HepG2 (cell line): ENCODE measurements around the gene PGC. TPM values are rescaled to one million over a fixed set of nuclear protein-coding genes. Genes with fewer than 3 reads are reported as not detected.

ENCODE experiments used
- AGO2 ChIP-seq: fragments of 200-400 bp; formaldehyde crosslinking; optimal IDR thresholded peaks from 2 replicates; pipeline ENCODE3; 2017; ENCODE audit warnings: mild to moderate bottlenecking, low read depth, low read length, moderate library complexity
- BCL6 ChIP-seq: IDR thresholded peaks from 2 replicates; pipeline ENCODE4 v1.6.1; 2016; ENCODE audit warnings: missing genetic modification reagents, missing compliant biosample characterization
- HOXD1 ChIP-seq: sonication (generic); formaldehyde crosslinking; IDR thresholded peaks from 2 replicates; pipeline ENCODE4 v1.5.0; 2020; ENCODE audit warnings: missing genetic modification reagents
- KAT8 ChIP-seq: IDR thresholded peaks from 2 replicates; pipeline ENCODE4 v1.6.1; 2016; ENCODE audit warnings: missing genetic modification reagents, missing compliant biosample characterization
- MEIS1 ChIP-seq: sonication (generic); formaldehyde crosslinking; IDR thresholded peaks from 2 replicates; pipeline ENCODE4 v1.9.0; 2021; ENCODE audit warnings: mild to moderate bottlenecking, missing genetic modification reagents, moderate library complexity, borderline replicate concordance
- NCOA1 ChIP-seq: sonication (generic); formaldehyde crosslinking; IDR thresholded peaks from 2 replicates; pipeline ENCODE4 v1.9.0; 2021; ENCODE audit warnings: missing genetic modification reagents
- RARG ChIP-seq: sonication (generic); formaldehyde crosslinking; IDR thresholded peaks from 2 replicates; pipeline ENCODE4 v1.4.0; 2020; ENCODE audit warnings: low read depth, mild to moderate bottlenecking, missing genetic modification reagents
- RORA ChIP-seq: sonication (generic); formaldehyde crosslinking; IDR thresholded peaks from 2 replicates; pipeline ENCODE4 v1.5.0; 2020; ENCODE audit warnings: mild to moderate bottlenecking, missing genetic modification reagents, moderate library complexity
- SAFB2 ChIP-seq: sonication (generic); formaldehyde crosslinking; IDR thresholded peaks from 2 replicates; pipeline ENCODE4 v1.5.1; 2020; ENCODE audit warnings: missing genetic modification reagents, low read depth, mild to moderate bottlenecking, borderline replicate concordance
- TEAD2 ChIP-seq: sonication (generic); formaldehyde crosslinking; IDR thresholded peaks from 2 replicates; pipeline ENCODE4 v1.9.0; 2021; ENCODE audit warnings: missing genetic modification reagents
- TSC22D2 ChIP-seq: sonication (generic); formaldehyde crosslinking; IDR thresholded peaks from 2 replicates; pipeline ENCODE4 v1.5.1; 2020; ENCODE audit warnings: missing genetic modification reagents, mild to moderate bottlenecking, borderline replicate concordance
- ZFP37 ChIP-seq: sonication (generic); formaldehyde crosslinking; IDR thresholded peaks from 2 replicates; pipeline ENCODE4 v1.4.0; 2020; ENCODE audit warnings: missing genetic modification reagents, borderline replicate concordance
- ZMYM2 ChIP-seq: sonication (generic); formaldehyde crosslinking; IDR thresholded peaks from 2 replicates; pipeline ENCODE4 v1.8.0; 2022; ENCODE audit warnings: mild to moderate bottlenecking, missing genetic modification reagents
- ZNF3 ChIP-seq: IDR thresholded peaks from 2 replicates; pipeline ENCODE4 v1.7.0; 2017; ENCODE audit warnings: inconsistent platforms
- ZNF337 ChIP-seq: sonication (generic); formaldehyde crosslinking; IDR thresholded peaks from 2 replicates; pipeline ENCODE4 v1.5.1; 2020; ENCODE audit warnings: missing genetic modification reagents, low read depth, mild to moderate bottlenecking, borderline replicate concordance
- ZNF44 ChIP-seq: sonication (generic); formaldehyde crosslinking; IDR thresholded peaks from 2 replicates; pipeline ENCODE4 v1.5.1; 2020; ENCODE audit warnings: mild to moderate bottlenecking, missing genetic modification reagents
- ZNF530 ChIP-seq: sonication (generic); formaldehyde crosslinking; IDR thresholded peaks from 2 replicates; pipeline ENCODE4 v1.5.0; 2020; ENCODE audit warnings: low read depth, mild to moderate bottlenecking, missing genetic modification reagents
- ZNF557 ChIP-seq: sonication (generic); formaldehyde crosslinking; IDR thresholded peaks from 2 replicates; pipeline ENCODE4 v1.4.0; 2020; ENCODE audit warnings: missing genetic modification reagents
- ZNF652 ChIP-seq: IDR thresholded peaks from 2 replicates; pipeline ENCODE4 v1.6.1; 2016; ENCODE audit warnings: low read depth, borderline replicate concordance
- ZNF788 ChIP-seq: sonication (generic); formaldehyde crosslinking; IDR thresholded peaks from 2 replicates; pipeline ENCODE4 v1.5.0; 2020; ENCODE audit warnings: mild to moderate bottlenecking, missing genetic modification reagents, borderline replicate concordance
- polyA plus RNA-seq, 8 experiments: library from polyadenylated mRNA; depleted of rRNA in 3 of 8; stranded (reverse) in 7 of 8; unstranded in 1 of 8; fragments of >200 nt; fragmentation: Illumina TruSeq in 4 of 8; extraction: Trizol in 4 of 8; gene quantifications; 2 replicates each; pipeline versions ENCODE4 v1.2.1 to v1.2.3, GENCODE V29; 2011 to 2016; ENCODE audit warnings: low read depth in 4 of 8, missing spikeins in 1 of 8, mixed read lengths in 1 of 8; ENCODE audit not compliant: insufficient read depth in 1 of 8
- total RNA-seq, 5 experiments: library from RNA; depleted of rRNA; stranded (reverse); fragments of >200 nt; fragmentation: Illumina TruSeq; extraction: Trizol; gene quantifications; 2 replicates each; pipeline ENCODE4 v1.2.3, GENCODE V29; 2016; ENCODE audit warnings: low read depth in 1 of 5
- TF ChIP-seq, protein P1 (sequence below): sonication (generic); formaldehyde crosslinking; IDR thresholded peaks from 2 replicates; pipeline ENCODE4 v1.5.1; 2020; ENCODE audit warnings: mild to moderate bottlenecking, missing genetic modification reagents, moderate library complexity
- TF ChIP-seq, protein P2 (sequence below): sonication (generic); formaldehyde crosslinking; IDR thresholded peaks from 2 replicates; pipeline ENCODE4 v1.9.0; 2021; ENCODE audit warnings: missing genetic modification reagents, borderline replicate concordance

Gene PGC
- total and polyA plus RNA-seq, 2 of the 13 experiments (the other 11 are each of a cell fraction or from before 2014, with no cell fraction given), result 426 to 502 TPM

DNA sequence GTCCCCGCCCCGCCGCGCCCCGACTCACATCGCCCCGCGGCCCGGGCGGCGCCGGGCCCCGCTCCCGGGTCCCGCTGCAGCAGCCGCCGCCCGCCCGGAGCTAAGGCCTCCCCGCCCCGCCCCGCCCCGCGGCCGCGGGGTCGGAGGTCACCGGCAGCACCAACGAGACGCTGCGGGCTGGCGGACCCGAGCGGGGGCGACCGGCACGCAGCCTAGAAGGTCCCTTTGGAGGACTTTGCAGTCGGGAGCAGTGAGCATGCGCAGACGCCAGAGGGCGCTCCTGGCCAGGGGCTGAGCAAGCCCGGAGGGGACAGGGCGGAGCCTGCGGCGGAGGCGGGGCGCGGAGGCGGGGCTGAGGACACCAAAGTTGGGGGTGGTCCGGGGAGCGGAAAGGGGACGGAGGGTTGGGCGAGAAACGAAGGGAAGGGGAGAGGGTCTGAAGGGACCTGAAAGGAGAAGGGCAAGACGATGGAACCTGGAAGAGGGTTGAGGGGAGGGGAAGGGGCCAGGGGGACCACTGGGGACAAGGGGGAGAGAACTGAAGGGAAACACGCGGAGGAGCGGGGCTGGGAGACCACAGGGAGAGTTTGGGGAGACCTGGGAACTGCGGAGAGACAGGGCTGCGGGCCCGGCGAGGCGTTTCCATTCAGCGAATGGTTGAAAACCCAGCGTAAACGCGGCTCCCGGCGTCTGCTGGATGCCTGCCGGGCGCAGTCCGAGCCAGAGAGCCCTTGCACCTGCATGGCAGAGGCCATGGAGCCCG lies 32.8 kb upstream of the PGC start, which contains the start of gene FRS3 (continued):
- TF ChIP-seq ZNF788 (CRISPR knock-in tag) (peak; percentile 95; the same call in 1 of the 2 replicates), ZNF557 (CRISPR knock-in tag) (no peak), ZNF652 (CRISPR knock-in tag) (no peak), NCOA1 (CRISPR knock-in tag) (no peak), ZNF3 (CRISPR knock-in tag) (no peak), BCL6 (peak; percentile 72), HOXD1 (CRISPR knock-in tag) (no peak), ZNF44 (CRISPR knock-in tag) (no peak), KAT8 (peak; percentile 96), TEAD2 (no peak), SAFB2 (CRISPR knock-in tag) (peak; percentile 87; the same call in 1 of the 2 replicates), TSC22D2 (CRISPR knock-in tag) (peak; percentile 34; the same call in 1 of the 2 replicates), ZNF337 (CRISPR knock-in tag) (0 out of 2 replicates have a peak, but pooled peaks have one; percentile 53), MEIS1 (CRISPR knock-in tag) (peak; percentile 72; the same call in 1 of the 2 replicates), ZMYM2 (CRISPR knock-in tag) (no peak), ZNF530 (CRISPR knock-in tag) (no peak), AGO2 (no peak), RORA (CRISPR knock-in tag) (no peak), ZFP37 (no peak), RARG (CRISPR knock-in tag) (no peak)
- TF ChIP-seq, protein P1, sequence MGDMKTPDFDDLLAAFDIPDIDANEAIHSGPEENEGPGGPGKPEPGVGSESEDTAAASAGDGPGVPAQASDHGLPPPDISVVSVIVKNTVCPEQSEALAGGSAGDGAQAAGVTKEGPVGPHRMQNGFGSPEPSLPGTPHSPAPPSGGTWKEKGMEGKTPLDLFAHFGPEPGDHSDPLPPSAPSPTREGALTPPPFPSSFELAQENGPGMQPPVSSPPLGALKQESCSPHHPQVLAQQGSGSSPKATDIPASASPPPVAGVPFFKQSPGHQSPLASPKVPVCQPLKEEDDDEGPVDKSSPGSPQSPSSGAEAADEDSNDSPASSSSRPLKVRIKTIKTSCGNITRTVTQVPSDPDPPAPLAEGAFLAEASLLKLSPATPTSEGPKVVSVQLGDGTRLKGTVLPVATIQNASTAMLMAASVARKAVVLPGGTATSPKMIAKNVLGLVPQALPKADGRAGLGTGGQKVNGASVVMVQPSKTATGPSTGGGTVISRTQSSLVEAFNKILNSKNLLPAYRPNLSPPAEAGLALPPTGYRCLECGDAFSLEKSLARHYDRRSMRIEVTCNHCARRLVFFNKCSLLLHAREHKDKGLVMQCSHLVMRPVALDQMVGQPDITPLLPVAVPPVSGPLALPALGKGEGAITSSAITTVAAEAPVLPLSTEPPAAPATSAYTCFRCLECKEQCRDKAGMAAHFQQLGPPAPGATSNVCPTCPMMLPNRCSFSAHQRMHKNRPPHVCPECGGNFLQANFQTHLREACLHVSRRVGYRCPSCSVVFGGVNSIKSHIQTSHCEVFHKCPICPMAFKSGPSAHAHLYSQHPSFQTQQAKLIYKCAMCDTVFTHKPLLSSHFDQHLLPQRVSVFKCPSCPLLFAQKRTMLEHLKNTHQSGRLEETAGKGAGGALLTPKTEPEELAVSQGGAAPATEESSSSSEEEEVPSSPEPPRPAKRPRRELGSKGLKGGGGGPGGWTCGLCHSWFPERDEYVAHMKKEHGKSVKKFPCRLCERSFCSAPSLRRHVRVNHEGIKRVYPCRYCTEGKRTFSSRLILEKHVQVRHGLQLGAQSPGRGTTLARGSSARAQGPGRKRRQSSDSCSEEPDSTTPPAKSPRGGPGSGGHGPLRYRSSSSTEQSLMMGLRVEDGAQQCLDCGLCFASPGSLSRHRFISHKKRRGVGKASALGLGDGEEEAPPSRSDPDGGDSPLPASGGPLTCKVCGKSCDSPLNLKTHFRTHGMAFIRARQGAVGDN (CRISPR knock-in tag), result peak; percentile 88
- TF ChIP-seq, protein P2, sequence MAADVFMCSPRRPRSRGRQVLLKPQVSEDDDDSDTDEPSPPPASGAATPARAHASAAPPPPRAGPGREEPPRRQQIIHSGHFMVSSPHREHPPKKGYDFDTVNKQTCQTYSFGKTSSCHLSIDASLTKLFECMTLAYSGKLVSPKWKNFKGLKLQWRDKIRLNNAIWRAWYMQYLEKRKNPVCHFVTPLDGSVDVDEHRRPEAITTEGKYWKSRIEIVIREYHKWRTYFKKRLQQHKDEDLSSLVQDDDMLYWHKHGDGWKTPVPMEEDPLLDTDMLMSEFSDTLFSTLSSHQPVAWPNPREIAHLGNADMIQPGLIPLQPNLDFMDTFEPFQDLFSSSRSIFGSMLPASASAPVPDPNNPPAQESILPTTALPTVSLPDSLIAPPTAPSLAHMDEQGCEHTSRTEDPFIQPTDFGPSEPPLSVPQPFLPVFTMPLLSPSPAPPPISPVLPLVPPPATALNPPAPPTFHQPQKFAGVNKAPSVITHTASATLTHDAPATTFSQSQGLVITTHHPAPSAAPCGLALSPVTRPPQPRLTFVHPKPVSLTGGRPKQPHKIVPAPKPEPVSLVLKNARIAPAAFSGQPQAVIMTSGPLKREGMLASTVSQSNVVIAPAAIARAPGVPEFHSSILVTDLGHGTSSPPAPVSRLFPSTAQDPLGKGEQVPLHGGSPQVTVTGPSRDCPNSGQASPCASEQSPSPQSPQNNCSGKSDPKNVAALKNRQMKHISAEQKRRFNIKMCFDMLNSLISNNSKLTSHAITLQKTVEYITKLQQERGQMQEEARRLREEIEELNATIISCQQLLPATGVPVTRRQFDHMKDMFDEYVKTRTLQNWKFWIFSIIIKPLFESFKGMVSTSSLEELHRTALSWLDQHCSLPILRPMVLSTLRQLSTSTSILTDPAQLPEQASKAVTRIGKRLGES (CRISPR knock-in tag), result no peak
